Putamen (tissue), 1 donor: Measurements from ENCODE around the gene CDC25B.

ENCODE experiments used
- DNase-seq: peaks from one replicate; pipeline ENCODE4 v3.0.0-alpha.2; 2016; ENCODE audit warnings: low spot score

CDC25B gene

GRCh38 chr20:3804254-3804751 lies 8.2 kb downstream of the CDC25B start:
- DNase-seq, result no peak

- no peak for DNase-seq
Observed at GRCh38 chr20:3804781-3805180, 8.7 kb downstream of the CDC25B start.

- no peak for DNase-seq
Observed at GRCh38 chr20:3808544-3808943, 12.4 kb downstream of the CDC25B start.

- peak; percentile 97 for DNase-seq
Observed at GRCh38 chr20:3811467-3812258, 15.6 kb downstream of the CDC25B start.

DNA sequence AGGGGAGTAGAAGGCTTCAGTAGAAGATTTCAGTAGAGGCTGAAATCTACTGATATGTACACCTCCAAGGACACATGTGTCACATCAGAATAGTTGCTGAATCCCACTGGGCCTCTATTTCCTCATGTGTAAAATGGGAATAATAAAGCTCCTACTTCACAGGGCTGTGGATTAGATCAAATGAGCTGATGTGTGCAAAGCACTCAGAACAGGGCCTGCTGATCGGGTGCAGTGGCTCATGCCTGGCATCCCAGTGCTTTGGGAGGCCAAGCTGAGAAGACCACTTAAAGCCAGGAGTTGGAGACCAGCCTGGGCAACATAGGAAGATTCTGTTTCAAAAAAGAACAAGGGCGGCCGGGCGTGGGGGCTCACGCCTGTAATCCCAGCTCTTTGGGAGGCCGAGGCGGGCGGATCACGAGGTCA lies 16.2 kb downstream of the CDC25B start:
- no peak for DNase-seq

DNA sequence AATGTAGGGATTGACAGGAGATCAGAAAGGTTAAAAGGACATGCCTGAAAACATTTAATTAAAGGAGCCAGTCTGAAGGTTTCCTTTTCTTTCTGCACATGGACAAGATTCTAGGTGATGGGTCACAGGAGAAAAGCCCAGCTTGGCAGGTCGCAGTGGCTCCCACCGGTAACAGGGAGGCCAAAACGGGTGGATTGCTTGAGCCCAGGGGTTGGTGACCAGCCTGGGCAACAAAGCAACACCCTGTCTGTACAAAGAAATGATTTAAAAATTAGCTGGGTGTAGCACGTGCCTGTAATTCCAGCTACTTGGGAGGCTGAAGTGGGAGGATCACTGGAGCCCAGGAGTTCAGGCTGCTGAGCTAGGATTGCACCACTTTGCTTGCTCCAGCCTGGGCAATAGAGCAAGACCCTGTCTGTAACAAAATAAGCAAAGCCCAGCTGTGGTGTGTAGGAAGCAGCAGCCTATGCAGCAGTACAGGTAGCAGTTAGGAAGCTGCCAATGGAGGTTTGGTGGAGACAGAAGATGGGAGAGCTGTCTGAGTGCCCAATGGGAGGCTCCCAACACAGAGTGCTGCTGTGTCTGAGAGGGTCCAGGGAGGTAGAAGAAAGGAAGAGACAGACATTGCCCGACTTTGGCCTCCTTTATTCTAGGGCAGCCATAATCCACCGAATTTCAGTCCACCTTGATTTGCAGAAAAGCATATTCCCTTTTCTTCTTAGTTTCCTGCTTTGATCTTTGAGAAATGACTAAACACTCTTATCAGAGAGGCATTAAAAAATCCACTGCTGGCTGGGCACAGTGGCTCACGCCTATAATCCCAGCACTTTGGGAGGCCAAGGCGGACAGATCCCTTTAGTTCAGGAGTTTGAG lies 17.1 kb downstream of the CDC25B start:
- no peak for DNase-seq

- no peak for DNase-seq
Observed at GRCh38 chr20:3813848-3814581, 17.9 kb downstream of the CDC25B start.

- no peak for DNase-seq
Observed at GRCh38 chr20:3814928-3815495, 18.9 kb downstream of the CDC25B start.

GRCh38 chr20:3815703-3816315 lies 19.7 kb downstream of the CDC25B start:
- no peak for DNase-seq

GRCh38 chr20:3818155-3819151 lies 22.3 kb downstream of the CDC25B start:
- DNase-seq, result no peak

DNA sequence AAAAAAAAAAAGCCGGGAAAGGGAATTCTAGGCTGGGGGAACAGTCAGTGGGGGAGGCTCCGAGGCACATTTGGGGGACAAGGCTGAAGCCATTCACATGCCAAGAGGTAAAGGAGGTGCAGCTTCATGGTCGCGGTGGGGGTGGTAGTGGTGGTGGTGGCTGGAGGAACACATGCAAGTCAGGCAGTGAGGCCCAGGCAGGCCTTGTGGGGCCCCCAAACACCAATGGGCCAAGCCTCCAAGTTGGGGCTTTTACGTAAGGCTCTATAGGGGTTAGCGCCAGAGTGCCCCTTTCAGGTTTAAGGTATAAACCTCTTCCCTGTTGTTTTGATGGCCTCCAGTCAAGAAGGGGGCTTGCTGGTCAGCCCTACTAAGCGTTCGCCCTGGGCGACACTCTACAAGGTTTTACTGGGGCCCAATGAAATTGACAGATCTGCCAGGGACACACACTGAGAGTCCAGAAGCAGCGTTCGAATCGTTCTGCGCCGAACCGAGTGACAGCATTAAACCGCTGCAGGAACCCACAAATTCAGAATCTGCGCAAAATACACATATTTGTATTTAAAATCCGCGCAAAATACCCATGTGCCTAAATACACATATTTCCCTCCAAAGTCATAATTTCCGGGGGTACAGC lies 23.4 kb downstream of the CDC25B start:
- no peak for DNase-seq

DNA sequence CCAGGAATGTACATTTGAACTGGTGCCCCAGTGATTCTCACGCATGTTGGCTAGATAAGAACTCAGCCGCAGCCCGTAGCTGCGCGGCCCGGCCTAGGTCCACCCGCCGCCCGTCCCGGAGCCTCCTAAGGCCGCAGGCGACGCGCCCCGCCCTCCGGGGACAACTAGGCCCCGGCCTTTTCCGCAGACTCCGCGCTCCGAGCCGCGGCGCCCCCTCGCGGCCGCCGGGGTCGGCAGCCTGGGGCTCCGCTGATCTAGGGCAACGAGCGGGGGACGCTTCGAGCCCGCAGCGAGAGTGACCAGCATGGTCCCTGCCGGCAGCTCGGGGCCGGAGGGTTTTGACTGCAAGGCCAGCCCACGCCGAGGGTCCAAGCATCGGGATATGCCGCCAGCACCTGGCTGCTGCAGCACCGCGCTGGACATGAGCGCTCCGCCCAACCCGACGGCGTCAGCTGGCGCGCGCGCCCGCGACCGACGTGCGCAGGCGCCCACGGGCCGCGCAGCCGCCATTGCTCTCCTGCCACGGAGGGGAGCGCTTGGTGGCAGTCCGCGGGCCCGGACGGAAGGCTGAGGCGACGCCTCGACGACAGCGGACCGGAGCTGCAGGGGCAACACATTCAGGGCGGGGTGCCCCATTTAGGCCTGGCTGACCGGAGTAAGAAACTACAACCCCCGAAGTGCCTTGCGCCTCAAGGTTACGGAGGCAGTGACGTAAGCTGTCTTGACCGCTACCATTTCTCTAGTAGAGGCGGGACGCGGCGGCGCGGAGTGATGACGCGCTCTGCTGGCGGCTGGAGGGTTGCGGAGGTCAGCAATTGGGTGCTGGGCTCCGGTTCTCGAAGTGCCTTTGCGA lies 24.2 kb downstream of the CDC25B start, which contains the start of gene AP5S1:
AP5S1 (plus strand) TSS at position 500 of the 853 bp plus-strand sequence. CDS start 1,571 bp downstream, outside the sequence.
- peak; percentile 95 for DNase-seq

DNA sequence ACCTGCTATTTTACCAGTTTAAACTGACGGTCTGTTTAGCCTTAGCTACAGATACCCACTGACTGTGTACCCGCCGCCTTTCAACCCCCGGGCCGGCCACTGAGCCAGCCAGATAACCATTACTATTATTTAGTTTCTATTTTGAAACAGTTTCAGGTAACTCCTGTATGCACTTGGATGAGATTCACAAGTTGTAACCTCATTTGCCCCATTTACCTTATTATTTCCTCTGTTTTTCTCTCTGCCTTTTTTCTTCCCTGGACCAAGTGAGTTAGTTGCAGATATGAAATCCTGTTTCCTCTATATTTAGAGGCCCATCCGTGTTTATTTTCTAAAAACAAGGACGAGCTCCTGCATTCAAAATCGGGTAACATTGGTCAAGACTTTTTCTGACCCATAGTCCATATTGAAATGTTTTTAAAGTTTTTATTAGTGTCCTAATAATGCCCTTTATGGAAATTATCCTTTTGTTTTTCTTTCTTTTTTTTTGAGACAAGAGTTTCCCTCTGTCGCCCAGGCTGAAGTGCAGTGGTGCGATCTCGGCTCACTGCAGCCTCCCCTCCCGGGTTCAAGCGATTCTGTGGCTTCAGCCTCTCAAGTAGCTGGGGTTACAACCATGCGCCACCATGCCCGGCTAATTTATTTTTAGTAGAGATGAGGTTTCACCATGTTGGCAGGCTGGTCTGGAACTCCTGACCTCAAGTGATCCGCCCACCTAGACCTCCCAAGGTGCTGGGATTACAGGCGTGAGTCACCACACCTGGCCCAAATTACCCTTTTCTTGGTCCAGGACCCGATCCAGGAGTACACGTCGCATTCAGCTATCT lies 25.0 kb downstream of the CDC25B start:
- no peak for DNase-seq

- no peak for DNase-seq
Observed at GRCh38 chr20:3821996-3822395, 25.9 kb downstream of the CDC25B start.

GRCh38 chr20:3823881-3824280 lies 27.8 kb downstream of the CDC25B start:
- DNase-seq, result no peak

GRCh38 chr20:3825526-3825925 lies 29.4 kb downstream of the CDC25B start:
- no peak for DNase-seq

DNA sequence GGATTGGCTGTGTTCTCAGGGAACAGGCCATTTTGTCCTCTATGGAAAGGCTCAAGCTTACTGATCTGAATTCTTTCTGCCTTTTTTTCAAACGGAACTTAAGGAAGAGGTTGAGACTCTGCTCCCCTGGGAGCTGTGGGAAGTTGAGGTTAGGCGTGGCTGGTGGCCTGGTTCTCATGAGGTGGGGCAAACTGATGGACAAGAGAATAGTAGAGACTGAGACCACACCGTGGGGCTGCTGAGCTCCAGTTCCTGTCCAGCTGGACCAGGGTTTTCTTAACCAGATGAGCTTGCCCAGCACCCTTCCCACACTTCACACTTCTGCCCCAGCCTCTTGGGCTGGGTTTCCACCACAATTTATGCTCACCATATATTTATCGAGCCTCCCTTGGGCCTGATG lies 30.3 kb downstream of the CDC25B start:
- no peak for DNase-seq

DNA sequence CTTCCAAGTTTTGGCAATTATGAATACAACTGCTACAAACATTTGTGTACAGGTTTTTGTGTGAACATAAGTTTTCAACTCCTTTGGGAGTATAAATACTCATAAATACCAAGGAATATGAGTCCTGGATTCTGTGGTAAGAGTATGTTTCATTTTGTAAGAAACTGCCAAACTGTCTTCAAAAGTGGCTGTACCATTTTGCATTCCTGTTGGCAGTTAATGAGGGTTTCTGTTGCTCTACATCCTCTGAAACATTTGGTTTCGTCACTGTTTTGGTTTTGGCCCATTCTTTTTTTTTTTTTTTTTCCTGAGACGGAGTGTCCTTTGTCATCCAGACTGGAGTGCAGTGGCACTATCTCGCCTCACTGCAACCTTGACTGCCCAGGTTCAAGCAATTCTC lies 32.7 kb downstream of the CDC25B start:
- no peak for DNase-seq
